ENCODE measurements around the gene GALNT9.
"Not testable (repeated sequence)": the region's sequence is repeated elsewhere in the genome, so short reads cannot be mapped to it uniquely, and the experiment has no call there.

GALNT9 gene

DNA sequence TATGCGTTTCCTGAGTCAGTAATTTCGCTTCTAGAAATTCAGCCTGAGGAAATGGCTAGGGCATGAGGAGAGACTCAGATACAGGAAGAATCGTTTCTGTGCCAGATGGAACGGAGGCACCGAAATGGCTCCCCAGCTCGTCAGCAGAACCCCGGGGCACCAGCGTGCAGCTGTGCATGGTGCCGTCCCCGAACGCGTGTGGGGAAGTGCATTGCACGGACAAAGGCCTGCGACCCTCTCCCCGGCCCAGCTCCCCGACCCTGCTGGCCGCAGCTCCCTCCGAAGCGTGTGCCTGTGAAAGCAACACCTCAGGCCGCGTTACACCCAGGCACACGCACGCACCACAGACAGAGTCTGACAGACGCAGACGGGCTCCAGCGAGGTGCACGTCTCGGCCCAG, 102.3 kb downstream of the GALNT9 start:
- ChIA-PET POLR2A (no interaction called here), CTCF (no interaction called here)
- TF ChIP-seq, protein P1, sequence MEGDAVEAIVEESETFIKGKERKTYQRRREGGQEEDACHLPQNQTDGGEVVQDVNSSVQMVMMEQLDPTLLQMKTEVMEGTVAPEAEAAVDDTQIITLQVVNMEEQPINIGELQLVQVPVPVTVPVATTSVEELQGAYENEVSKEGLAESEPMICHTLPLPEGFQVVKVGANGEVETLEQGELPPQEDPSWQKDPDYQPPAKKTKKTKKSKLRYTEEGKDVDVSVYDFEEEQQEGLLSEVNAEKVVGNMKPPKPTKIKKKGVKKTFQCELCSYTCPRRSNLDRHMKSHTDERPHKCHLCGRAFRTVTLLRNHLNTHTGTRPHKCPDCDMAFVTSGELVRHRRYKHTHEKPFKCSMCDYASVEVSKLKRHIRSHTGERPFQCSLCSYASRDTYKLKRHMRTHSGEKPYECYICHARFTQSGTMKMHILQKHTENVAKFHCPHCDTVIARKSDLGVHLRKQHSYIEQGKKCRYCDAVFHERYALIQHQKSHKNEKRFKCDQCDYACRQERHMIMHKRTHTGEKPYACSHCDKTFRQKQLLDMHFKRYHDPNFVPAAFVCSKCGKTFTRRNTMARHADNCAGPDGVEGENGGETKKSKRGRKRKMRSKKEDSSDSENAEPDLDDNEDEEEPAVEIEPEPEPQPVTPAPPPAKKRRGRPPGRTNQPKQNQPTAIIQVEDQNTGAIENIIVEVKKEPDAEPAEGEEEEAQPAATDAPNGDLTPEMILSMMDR (IDR thresholded peaks at IDR 0.05; ENCODE audit: insufficient read depth, low read length, missing control alignments): no peak
- no peak overlapping the region for H3K4me3 ChIP-seq (ENCODE audit: low read depth, low read length)
- DNase-seq (ENCODE audit: low read depth, low spot score): no peak

GRCh38 chr12:132226604-132227003, 102.8 kb downstream of the GALNT9 start:
- DNase-seq (ENCODE audit: low read depth, low spot score): no peak
- no peak overlapping the region for H3K4me3 ChIP-seq (ENCODE audit: low read depth, low read length)
- POLR2A ChIA-PET: no interaction called here
- CTCF ChIA-PET: no interaction called here
- TF ChIP-seq, protein P1 (IDR thresholded peaks at IDR 0.05; ENCODE audit: insufficient read depth, low read length, missing control alignments): no peak

- TF ChIP-seq, protein P1 (IDR thresholded peaks at IDR 0.05; ENCODE audit: insufficient read depth, low read length, missing control alignments): no peak
- no peak overlapping the region for H3K4me3 ChIP-seq (ENCODE audit: low read depth, low read length)
- POLR2A ChIA-PET: no interaction called here
- CTCF ChIA-PET: no interaction called here
- DNase-seq (ENCODE audit: low read depth, low spot score): no peak
Measured at GRCh38 chr12:132225214-132225613, 104.2 kb downstream of the GALNT9 start.

- TF ChIP-seq, protein P1 (IDR thresholded peaks at IDR 0.05; ENCODE audit: insufficient read depth, low read length, missing control alignments): no peak
- CTCF ChIA-PET: no interaction called here
- DNase-seq (ENCODE audit: low read depth, low spot score): no peak
- POLR2A ChIA-PET: no interaction called here
- no peak overlapping the region for H3K4me3 ChIP-seq (ENCODE audit: low read depth, low read length)
Measured at GRCh38 chr12:132224484-132224883, 104.9 kb downstream of the GALNT9 start.

DNA sequence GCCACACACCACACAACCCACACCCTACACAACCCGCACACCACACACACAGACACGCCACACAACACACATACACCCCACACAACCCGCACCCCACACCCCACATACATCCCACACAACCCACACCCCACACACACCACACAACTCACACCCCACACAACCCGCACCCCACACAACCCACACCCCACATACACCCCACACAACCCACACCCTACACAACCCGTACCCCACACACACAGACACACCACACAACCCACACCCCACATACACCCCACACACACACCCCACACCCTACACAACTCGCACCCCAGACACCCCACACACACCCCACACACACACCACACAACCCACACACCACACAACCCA, 106.6 kb downstream of the GALNT9 start:
- ChIA-PET POLR2A (no interaction called here), CTCF (no interaction called here)
- DNase-seq (ENCODE audit: low read depth, low spot score): no peak
- TF ChIP-seq, protein P1 (IDR thresholded peaks at IDR 0.05; ENCODE audit: insufficient read depth, low read length, missing control alignments): no peak
- no peak overlapping the region for H3K4me3 ChIP-seq (ENCODE audit: low read depth, low read length)

DNA sequence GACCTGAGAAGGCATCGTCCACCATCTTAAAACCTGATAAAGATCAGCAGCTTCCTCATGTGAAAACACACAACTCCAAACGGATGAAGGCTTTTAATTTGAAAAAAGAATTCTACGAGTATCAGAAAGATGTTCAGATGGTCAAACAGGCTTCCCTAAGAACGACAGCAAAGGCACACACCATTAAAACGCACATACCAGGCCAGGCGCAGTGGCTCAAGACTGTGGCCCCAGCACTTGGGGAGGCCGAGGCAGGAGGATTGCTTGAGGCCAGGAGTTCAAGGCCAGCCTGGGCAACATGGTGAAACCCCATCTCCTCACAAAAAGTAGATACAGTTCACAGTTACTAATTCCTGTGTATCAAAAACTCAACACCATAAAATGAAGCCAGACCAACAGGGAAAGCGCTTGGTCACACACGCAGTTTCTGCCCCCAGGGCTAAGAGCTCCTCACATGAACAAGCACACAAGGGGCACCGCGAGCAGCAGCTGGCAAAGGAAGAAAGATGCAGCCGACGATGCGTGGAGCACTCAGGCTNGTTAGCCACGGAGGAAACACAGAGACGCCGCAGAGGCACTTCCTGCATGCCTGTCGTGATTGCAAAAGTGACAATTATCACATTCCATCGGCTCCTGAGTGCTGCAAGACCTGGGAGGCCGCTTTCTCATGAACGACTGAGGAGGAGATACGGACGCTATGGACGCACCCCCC, 107.1 kb downstream of the GALNT9 start:
- H3K4me3 ChIP-seq (ENCODE audit: low read depth, low read length): no peak overlapping the region
- CTCF ChIA-PET: no interaction called here

GRCh38 chr12:132219761-132220160, 109.6 kb downstream of the GALNT9 start:
- POLR2A ChIA-PET; CTCF ChIA-PET; DNase-seq (ENCODE audit: low read depth, low spot score); H3K4me3 ChIP-seq (ENCODE audit: low read depth, low read length): not testable (repeated sequence)

More for the DNA sequence above, 107.1 kb downstream of the GALNT9 start:
- POLR2A ChIA-PET: no interaction called here
- peak; percentile 1 for DNase-seq (ENCODE audit: low read depth, low spot score)
- TF ChIP-seq, protein P1 (IDR thresholded peaks at IDR 0.05; ENCODE audit: insufficient read depth, low read length, missing control alignments): no peak

Data from AG04449 (cell line).